Superior temporal gyrus (tissue), 1 donor: ENCODE measurements around the gene MTO1.
"Not testable (repeated sequence)": the region's sequence is repeated elsewhere in the genome, so short reads cannot be mapped to it uniquely, and the experiment has no call there.

Source experiments
- DNase-seq: peaks from one replicate; pipeline ENCODE4 v3.0.0-alpha.2; 2016; ENCODE audit errors: extremely low spot score

The MTO1 gene

GRCh38 chr6:73503027-73503772 lies 41.7 kb downstream of the MTO1 start:
- DNase-seq = no peak

- no peak for DNase-seq
Observed at GRCh38 chr6:73504160-73504559, 42.6 kb downstream of the MTO1 start.

GRCh38 chr6:73505142-73505541 lies 43.6 kb downstream of the MTO1 start:
- DNase-seq = no peak

GRCh38 chr6:73505705-73506104 lies 44.2 kb downstream of the MTO1 start:
- DNase-seq = not testable (repeated sequence)

- DNase-seq = no peak
Observed at GRCh38 chr6:73506246-73506645, 44.7 kb downstream of the MTO1 start.

GRCh38 chr6:73508776-73509175 lies 47.2 kb downstream of the MTO1 start:
- no peak for DNase-seq

- no peak for DNase-seq
Observed at GRCh38 chr6:73509851-73510250, 48.3 kb downstream of the MTO1 start.

- no peak for DNase-seq
Observed at GRCh38 chr6:73511796-73512195, 50.3 kb downstream of the MTO1 start.

- DNase-seq = no peak
Observed at GRCh38 chr6:73513496-73513854, 51.9 kb downstream of the MTO1 start.

GRCh38 chr6:73514746-73515110 lies 53.2 kb downstream of the MTO1 start:
- no peak for DNase-seq

- DNase-seq = no peak
Observed at GRCh38 chr6:73515204-73515655, 53.7 kb downstream of the MTO1 start.

- DNase-seq = no peak
Observed at GRCh38 chr6:73516514-73517489, 55.3 kb downstream of the MTO1 start.

GRCh38 chr6:73518100-73518981 lies 56.8 kb downstream of the MTO1 start:
- not testable (repeated sequence) for DNase-seq

GRCh38 chr6:73518982-73519881 lies 57.7 kb downstream of the MTO1 start:
- not testable (repeated sequence) for DNase-seq

GRCh38 chr6:73519926-73520687 lies 58.6 kb downstream of the MTO1 start:
- DNase-seq = peak; percentile 60

- DNase-seq = peak; percentile 99
Observed at GRCh38 chr6:73520688-73521350, 59.3 kb downstream of the MTO1 start, which contains the start of gene EEF1A1. Gene EEF1A1, minus strand, starts transcription at chr6:73521032. Its CDS starts 1,006 bp downstream, at chr6:73520026.

GRCh38 chr6:73521351-73521985 lies 59.9 kb downstream of the MTO1 start:
- peak; percentile 90 for DNase-seq

GRCh38 chr6:73523434-73524123 lies 62.0 kb downstream of the MTO1 start:
- no peak for DNase-seq
